Activated CD8-positive, alpha-beta T cell treated with anti-CD3 and anti-CD28 coated beads for 36 hours (primary cell): ENCODE data around the gene FBXL3. TPM values are rescaled to one million over a fixed set of nuclear protein-coding genes. Genes with fewer than 3 reads are reported as not detected.

Source experiments
- ATAC-seq: fragments of 200-7000 bp; cut with Tn5 transposase; one replicate; pipeline ENCODE4 v1.10.0; 2021; ENCODE audit warnings: mild to moderate bottlenecking, moderate library complexity
- CTCF ChIA-PET: fragments of 350-600 bp; sonication (Branson Sonifier 250); formaldehyde crosslinking; loops from one replicate; lab custom pipeline; 2021; ENCODE audit warnings: antibody characterized with exemption; lab: Charles Lee
- POLR2A ChIA-PET: fragments of 350-600 bp; sonication (Branson Sonifier 250); formaldehyde crosslinking; loops from one replicate; lab custom pipeline; 2021; ENCODE audit warnings: antibody characterized with exemption; lab: Charles Lee
- DNase-seq: peaks from one replicate; pipeline ENCODE4 v3.0.0-alpha.2; 2020
- H3K27ac Mint-ChIP-seq: one replicate; pipeline ENCODE4 v1.8.0; 2021; ENCODE audit warnings: mild to moderate bottlenecking, mixed read lengths
- H3K27me3 Mint-ChIP-seq: one replicate; pipeline ENCODE4 v1.8.0; 2021; ENCODE audit warnings: mixed read lengths
- H3K36me3 Mint-ChIP-seq: one replicate; pipeline ENCODE4 v1.8.0; 2021; ENCODE audit warnings: low read depth, mixed read lengths
- H3K4me1 Mint-ChIP-seq: one replicate; pipeline ENCODE4 v1.8.0; 2021; ENCODE audit warnings: low read depth, mixed read lengths
- H3K4me3 Mint-ChIP-seq: one replicate; pipeline ENCODE4 v1.8.0; 2021; ENCODE audit warnings: mild to moderate bottlenecking, moderate library complexity, mixed read lengths
- H3K9me3 Mint-ChIP-seq: one replicate; pipeline ENCODE4 v1.8.0; 2021; ENCODE audit warnings: mixed read lengths
- CTCF ChIP-seq: fragments of 200-600 bp; IDR thresholded peaks from one replicate; pipeline ENCODE4 v1.8.0; 2022; ENCODE audit warnings: antibody characterized with exemption, mild to moderate bottlenecking
- intact Hi-C: fragments of 100-400 bp; cut with micrococcal nuclease; formaldehyde crosslinking; loops from one replicate; pipeline ENCODE4 v1.10.0; 2022
- total RNA-seq, 2 experiments: library from RNA; stranded (reverse); gene quantifications; one replicate each; pipeline ENCODE4 v1.2.3, GENCODE V29; 2021

FBXL3 gene
- total RNA-seq, 2 experiments from 2014 or later = 32.8 to 34.3 TPM

GRCh38 chr13:76980075-76980718, 46.8 kb downstream of the FBXL3 start:
- Mint-ChIP-seq H3K4me3 (peak overlapping the region; percentile 58), H3K27ac (no peak overlapping the region)
- POLR2A ChIA-PET = interaction anchor here (0.6 to 1.1 kb wide), 2 partner anchors 13 to 95 kb away, joined by 3 read pairs; no protein-coding TSS in a partner anchor

GRCh38 chr13:76976929-76977328, 50.0 kb downstream of the FBXL3 start:
- H3K4me1 Mint-ChIP-seq = peaks cover 11% of the 10 kb centered on the region
- ChIA-PET CTCF (interaction anchor here (1.2 kb wide), 1 partner anchor 73 kb away, joined by 3 read pairs; no protein-coding TSS in a partner anchor), POLR2A (no interaction called here)
- no peaks in the 10 kb centered on the region for H3K36me3 Mint-ChIP-seq
- peaks cover 37% of the 10 kb centered on the region for H3K27me3 Mint-ChIP-seq
- intact Hi-C loops = no loop called here
- DNase-seq = no peak
- no peaks in the 10 kb centered on the region for H3K9me3 Mint-ChIP-seq
- no peak for ATAC-seq
- no peak overlapping the region for H3K27ac Mint-ChIP-seq
- H3K4me3 Mint-ChIP-seq = no peak overlapping the region
- no peak for TF ChIP-seq CTCF

More at GRCh38 chr13:76980075-76980718, 46.8 kb downstream of the FBXL3 start:
- DNase-seq = peak; percentile 89
- peak; percentile 100 for ATAC-seq
- Mint-ChIP-seq H3K36me3 (no peaks in the 10 kb centered on the region), H3K27me3 (peaks cover 28% of the 10 kb centered on the region), H3K4me1 (peaks cover 8% of the 10 kb centered on the region), H3K9me3 (no peaks in the 10 kb centered on the region)
- intact Hi-C loops = no loop called here
- TF ChIP-seq CTCF = peak; percentile 95
- CTCF ChIA-PET = interaction anchor here (0.6 to 3.0 kb wide), 38 partner anchors 10 to 1285 kb away, joined by 3 to 29 read pairs (median 4); partner anchors contain the start of gene CLN5

- ChIA-PET POLR2A (no interaction called here), CTCF (interaction anchor here (1.2 kb wide), 1 partner anchor 72 kb away, joined by 3 read pairs; no protein-coding TSS in a partner anchor)
- Mint-ChIP-seq H3K9me3 (no peaks in the 10 kb centered on the region), H3K4me1 (peaks cover 11% of the 10 kb centered on the region), H3K27me3 (peaks cover 34% of the 10 kb centered on the region), H3K27ac (no peak overlapping the region), H3K4me3 (no peak overlapping the region), H3K36me3 (no peaks in the 10 kb centered on the region)
- intact Hi-C loops = no loop called here
- no peak for ATAC-seq
- DNase-seq = no peak
- TF ChIP-seq CTCF = no peak
Measured at GRCh38 chr13:76976490-76976889, 50.5 kb downstream of the FBXL3 start.

GRCh38 chr13:76975863-76976262, 51.1 kb downstream of the FBXL3 start:
- no peak for TF ChIP-seq CTCF
- peaks cover 11% of the 10 kb centered on the region for H3K4me1 Mint-ChIP-seq
- DNase-seq (no peak), ATAC-seq (no peak)
- ChIA-PET POLR2A (no interaction called here), CTCF (no interaction called here)
- peaks cover 32% of the 10 kb centered on the region for H3K27me3 Mint-ChIP-seq
- H3K4me3 Mint-ChIP-seq = no peak overlapping the region
- H3K36me3 Mint-ChIP-seq = no peaks in the 10 kb centered on the region
- no peaks in the 10 kb centered on the region for H3K9me3 Mint-ChIP-seq
- intact Hi-C loops = no loop called here
- no peak overlapping the region for H3K27ac Mint-ChIP-seq

GRCh38 chr13:76974618-76974975, 52.4 kb downstream of the FBXL3 start:
- ChIA-PET CTCF (interaction anchor here (1.0 to 1.2 kb wide), 2 partner anchors 10 to 36 kb away, joined by 3 read pairs; no protein-coding TSS in a partner anchor), POLR2A (no interaction called here)
- H3K27ac Mint-ChIP-seq = no peak overlapping the region
- no peaks in the 10 kb centered on the region for H3K9me3 Mint-ChIP-seq
- H3K4me1 Mint-ChIP-seq = peaks cover 9% of the 10 kb centered on the region
- peaks cover 31% of the 10 kb centered on the region for H3K27me3 Mint-ChIP-seq
- ATAC-seq (no peak), DNase-seq (no peak)
- H3K36me3 Mint-ChIP-seq = no peaks in the 10 kb centered on the region
- intact Hi-C loops = no loop called here
- H3K4me3 Mint-ChIP-seq = no peak overlapping the region
- TF ChIP-seq CTCF = no peak
